ENCODE results near the gene FOXN3. TPM values are rescaled to one million over a fixed set of nuclear protein-coding genes. Genes with fewer than 3 reads are reported as not detected.

The FOXN3 gene
- total and polyA plus RNA-seq, 9 donors: 56.9 to 172 (median 99.2) TPM

GRCh38 chr14:89325299-89325883, 91.6 kb downstream of the FOXN3 start:
- H3K27ac ChIP-seq: no peak overlapping the region
- no peak overlapping the region for H3K4me3 ChIP-seq
- no peaks in the 10 kb centered on the region for H3K27me3 ChIP-seq
- 86 to 92% (median 91%) methylated on average over 1 to 2 of the region's 2 CpGs for WGBS, 3 donors
- H3K4me1 ChIP-seq (ENCODE audit: insufficient read depth): peaks cover 10% of the 10 kb centered on the region
- DNase-seq: no peak
- no peaks in the 10 kb centered on the region for H3K9me3 ChIP-seq
- H3K36me3 ChIP-seq: no peaks in the 10 kb centered on the region
- TF ChIP-seq EP300 (IDR thresholded peaks at IDR 0.05) (no peak), CTCF (IDR thresholded peaks at IDR 0.05) (no peak), POLR2A (IDR thresholded peaks at IDR 0.05) (no peak)
- intact Hi-C loops (cut with DNase I): no loop called here

- WGBS, 3 donors: 92 to 95% (median 92%) methylated on average over 8 to 9 of the region's 9 CpGs
- intact Hi-C loops (cut with DNase I): no loop called here
Observed at GRCh38 chr14:89324501-89325298, 92.3 kb downstream of the FOXN3 start.

GRCh38 chr14:89320381-89321000, 96.5 kb downstream of the FOXN3 start:
- H3K27me3 ChIP-seq: no peaks in the 10 kb centered on the region
- no peaks in the 10 kb centered on the region for H3K36me3 ChIP-seq
- no peak overlapping the region for H3K27ac ChIP-seq
- no peak overlapping the region for H3K4me3 ChIP-seq
- peaks cover 2% of the 10 kb centered on the region for H3K4me1 ChIP-seq (ENCODE audit: insufficient read depth)
- DNase-seq: no peak
- intact Hi-C loops (cut with DNase I): no loop called here
- WGBS, 3 donors: 47 to 66% (median 59%) methylated on average over 6 of the region's 6 CpGs
- H3K9me3 ChIP-seq: no peaks in the 10 kb centered on the region
- TF ChIP-seq CTCF (IDR thresholded peaks at IDR 0.05) (no peak), EP300 (IDR thresholded peaks at IDR 0.05) (no peak), POLR2A (IDR thresholded peaks at IDR 0.05) (no peak)

More at GRCh38 chr14:89324501-89325298, 92.3 kb downstream of the FOXN3 start:
- DNase-seq: no peak
- no peak overlapping the region for H3K27ac ChIP-seq
- no peak overlapping the region for H3K4me3 ChIP-seq
- TF ChIP-seq CTCF (IDR thresholded peaks at IDR 0.05) (no peak), EP300 (IDR thresholded peaks at IDR 0.05) (no peak), POLR2A (IDR thresholded peaks at IDR 0.05) (no peak)
- H3K27me3 ChIP-seq: no peaks in the 10 kb centered on the region
- H3K4me1 ChIP-seq (ENCODE audit: insufficient read depth): peaks cover 5% of the 10 kb centered on the region
- no peaks in the 10 kb centered on the region for H3K9me3 ChIP-seq
- H3K36me3 ChIP-seq: no peaks in the 10 kb centered on the region

GRCh38 chr14:89319687-89320086, 97.3 kb downstream of the FOXN3 start:
- no peak for DNase-seq

More at GRCh38 chr14:89319687-89320086, 97.3 kb downstream of the FOXN3 start:
- Histone ChIP-seq H3K9me3 (no peaks in the 10 kb centered on the region), H3K27ac (no peak overlapping the region), H3K36me3 (no peaks in the 10 kb centered on the region), H3K4me1 (ENCODE audit: insufficient read depth) (peaks cover 2% of the 10 kb centered on the region), H3K4me3 (no peak overlapping the region), H3K27me3 (no peaks in the 10 kb centered on the region)
- intact Hi-C loops (cut with DNase I): no loop called here
- TF ChIP-seq EP300 (IDR thresholded peaks at IDR 0.05) (no peak), POLR2A (IDR thresholded peaks at IDR 0.05) (no peak), CTCF (IDR thresholded peaks at IDR 0.05) (no peak)
- WGBS, 3 donors: 97 to 100% (median 97%) methylated on average over 4 of the region's 4 CpGs

All from ovary (tissue), 9 donors.